NB4 (cell line): ENCODE results near the gene WFDC8.
"Not testable (repeated sequence)": the region's sequence is repeated elsewhere in the genome, so short reads cannot be mapped to it uniquely, and the experiment has no call there.

Source experiments
- DNase-seq: peaks from one replicate; pipeline ENCODE4 v3.0.0; 2010; ENCODE audit warnings: low read depth
- H3K4me3 ChIP-seq: one replicate; pipeline ENCODE4 v1.5.1; 2011; ENCODE audit warnings: mild to moderate bottlenecking, low read depth, low read length, moderate library complexity
- MYC ChIP-seq: IDR thresholded peaks from 2 replicates; pipeline ENCODE4 v1.6.1; 2011; ENCODE audit warnings: low read depth, low read length
- POLR2A ChIP-seq: IDR thresholded peaks from 2 replicates; pipeline ENCODE4 v1.6.1; 2011; ENCODE audit warnings: mild to moderate bottlenecking; ENCODE audit not compliant: insufficient read length; ENCODE audit errors: extremely low read depth
- TF ChIP-seq, protein P1 (sequence below): IDR thresholded peaks from one replicate; pipeline ENCODE4 v1.5.1; 2012; ENCODE audit warnings: low read depth, low read length
- TF ChIP-seq, protein P2 (sequence below): IDR thresholded peaks from 2 replicates; pipeline ENCODE4 v1.6.1; 2011; ENCODE audit warnings: low read depth, low read length

Gene WFDC8

DNA sequence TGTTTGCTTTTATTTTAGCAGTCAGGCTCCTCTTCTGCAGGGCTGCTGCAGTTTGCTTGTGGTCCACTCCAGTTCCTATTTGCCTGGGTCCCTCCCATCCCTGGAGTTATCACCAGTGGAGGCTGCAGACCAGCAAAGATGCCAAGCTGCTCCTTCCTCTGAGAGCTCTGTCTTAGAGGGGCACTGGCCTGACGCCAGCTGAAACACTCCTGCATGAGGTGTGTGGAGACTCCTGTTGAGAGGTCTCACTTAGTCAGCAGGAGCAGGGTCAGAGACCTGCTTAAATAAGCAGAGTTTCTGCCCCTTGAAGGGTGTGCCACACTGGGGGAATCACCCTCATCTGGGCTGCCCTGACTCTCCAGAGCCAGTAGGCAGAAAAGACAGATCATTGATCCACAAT lies 16.2 kb upstream of the WFDC8 start:
- TF ChIP-seq, protein P1, sequence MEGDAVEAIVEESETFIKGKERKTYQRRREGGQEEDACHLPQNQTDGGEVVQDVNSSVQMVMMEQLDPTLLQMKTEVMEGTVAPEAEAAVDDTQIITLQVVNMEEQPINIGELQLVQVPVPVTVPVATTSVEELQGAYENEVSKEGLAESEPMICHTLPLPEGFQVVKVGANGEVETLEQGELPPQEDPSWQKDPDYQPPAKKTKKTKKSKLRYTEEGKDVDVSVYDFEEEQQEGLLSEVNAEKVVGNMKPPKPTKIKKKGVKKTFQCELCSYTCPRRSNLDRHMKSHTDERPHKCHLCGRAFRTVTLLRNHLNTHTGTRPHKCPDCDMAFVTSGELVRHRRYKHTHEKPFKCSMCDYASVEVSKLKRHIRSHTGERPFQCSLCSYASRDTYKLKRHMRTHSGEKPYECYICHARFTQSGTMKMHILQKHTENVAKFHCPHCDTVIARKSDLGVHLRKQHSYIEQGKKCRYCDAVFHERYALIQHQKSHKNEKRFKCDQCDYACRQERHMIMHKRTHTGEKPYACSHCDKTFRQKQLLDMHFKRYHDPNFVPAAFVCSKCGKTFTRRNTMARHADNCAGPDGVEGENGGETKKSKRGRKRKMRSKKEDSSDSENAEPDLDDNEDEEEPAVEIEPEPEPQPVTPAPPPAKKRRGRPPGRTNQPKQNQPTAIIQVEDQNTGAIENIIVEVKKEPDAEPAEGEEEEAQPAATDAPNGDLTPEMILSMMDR: no peak
- TF ChIP-seq POLR2A (no peak), MYC (no peak)
- TF ChIP-seq, protein P2, sequence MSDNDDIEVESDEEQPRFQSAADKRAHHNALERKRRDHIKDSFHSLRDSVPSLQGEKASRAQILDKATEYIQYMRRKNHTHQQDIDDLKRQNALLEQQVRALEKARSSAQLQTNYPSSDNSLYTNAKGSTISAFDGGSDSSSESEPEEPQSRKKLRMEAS: no peak
- no peak overlapping the region for H3K4me3 ChIP-seq
- no peak for DNase-seq

DNA sequence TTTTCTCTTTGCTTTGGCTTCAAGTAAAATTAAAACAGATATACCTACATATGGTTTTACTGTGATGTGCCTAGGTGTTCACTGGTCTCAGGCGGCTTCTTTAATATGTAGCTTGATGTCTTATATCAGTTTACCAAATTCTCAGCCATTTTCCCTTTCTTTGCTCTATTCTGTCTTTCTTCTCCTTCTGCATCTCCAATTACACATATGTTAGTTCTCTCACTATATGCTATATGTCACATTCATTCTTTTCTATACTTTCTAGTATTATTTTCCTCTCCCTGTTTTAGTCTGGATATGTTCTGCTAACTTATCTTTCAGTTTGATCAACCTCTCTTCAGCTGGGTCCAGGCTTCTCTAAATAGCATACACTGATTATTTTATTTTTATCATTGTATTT lies 14.4 kb upstream of the WFDC8 start:
- TF ChIP-seq, protein P2: no peak
- TF ChIP-seq MYC: no peak
- TF ChIP-seq, protein P1: no peak
- TF ChIP-seq POLR2A: no peak
- no peak for DNase-seq
- H3K4me3 ChIP-seq: no peak overlapping the region

DNA sequence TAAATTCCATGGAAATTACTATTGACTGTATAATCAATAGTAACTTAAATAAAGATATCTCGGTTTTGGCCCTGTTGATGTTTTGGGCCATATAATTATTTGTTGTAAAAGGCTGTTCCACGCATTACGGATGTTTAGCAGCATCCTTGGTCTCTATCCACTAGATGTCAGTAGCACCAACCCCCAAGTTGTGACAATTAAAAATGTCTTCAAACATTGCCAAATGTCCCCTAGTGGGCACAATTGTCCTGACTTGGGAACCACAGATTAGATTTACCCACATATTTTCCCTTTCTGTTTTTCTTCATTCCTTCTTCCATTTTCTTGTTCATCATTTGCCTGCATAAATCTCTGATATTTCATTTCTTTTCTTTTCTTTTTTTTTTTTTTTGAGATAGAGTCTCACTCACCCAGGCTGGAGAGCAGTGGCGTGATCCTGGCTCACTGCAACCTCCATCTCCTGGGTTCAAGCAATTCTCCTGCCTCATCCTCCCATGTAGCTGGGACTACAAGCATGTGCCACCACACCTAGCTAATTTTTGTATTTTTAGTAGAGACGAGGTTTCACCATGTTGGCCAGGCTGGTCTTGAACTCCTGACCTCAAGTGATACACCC lies 13.6 kb upstream of the WFDC8 start:
- peak; percentile 85 for DNase-seq
- no peak overlapping the region for H3K4me3 ChIP-seq
- no peak for TF ChIP-seq POLR2A
- TF ChIP-seq, protein P1: peak; percentile 98
- TF ChIP-seq, protein P2: no peak

DNA sequence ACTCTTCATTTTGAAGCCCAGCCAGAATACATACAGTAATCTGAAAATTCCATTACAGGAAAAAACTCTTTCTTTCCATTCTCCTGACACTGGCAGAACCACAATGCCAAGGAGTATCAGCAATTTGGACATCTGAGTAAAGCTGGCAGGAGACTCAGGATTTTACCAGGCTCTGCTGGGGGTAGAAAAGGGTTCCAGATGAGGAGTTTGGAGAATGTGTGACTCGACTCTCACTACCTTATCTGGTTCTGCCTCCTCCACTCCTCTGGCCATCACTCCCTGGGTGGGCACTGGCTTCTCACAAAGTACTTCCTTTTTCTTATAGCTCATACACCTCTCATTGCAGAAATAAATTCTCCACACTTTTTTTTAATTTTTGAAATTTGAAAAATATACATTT lies 10.6 kb upstream of the WFDC8 start:
- H3K4me3 ChIP-seq: no peak overlapping the region
- TF ChIP-seq, protein P1: no peak
- TF ChIP-seq POLR2A (no peak), MYC (no peak)
- TF ChIP-seq, protein P2: no peak
- no peak for DNase-seq

DNA sequence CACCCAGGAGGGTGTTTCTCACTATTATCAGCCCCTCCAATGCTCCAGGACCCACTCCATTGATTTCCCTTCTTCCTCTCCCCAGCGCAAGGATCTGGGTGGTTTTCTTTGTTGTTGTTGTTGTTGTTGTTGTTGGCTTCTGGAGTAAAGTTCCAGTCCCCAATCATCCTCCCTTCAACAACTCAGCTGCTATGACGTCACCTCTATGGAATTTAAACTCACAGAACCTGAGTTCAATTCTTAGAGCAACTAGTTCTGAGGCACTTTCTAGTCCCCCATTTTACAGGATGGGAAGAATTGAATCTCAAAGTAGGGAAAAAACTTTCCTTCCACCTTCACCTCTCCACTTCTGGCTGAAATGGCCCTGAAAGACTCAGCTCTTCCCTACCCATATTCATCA lies 9.7 kb upstream of the WFDC8 start:
- H3K4me3 ChIP-seq: no peak overlapping the region
- TF ChIP-seq MYC: no peak
- TF ChIP-seq, protein P2: no peak
- TF ChIP-seq, protein P1: no peak
- no peak for TF ChIP-seq POLR2A
- DNase-seq: no peak

DNA sequence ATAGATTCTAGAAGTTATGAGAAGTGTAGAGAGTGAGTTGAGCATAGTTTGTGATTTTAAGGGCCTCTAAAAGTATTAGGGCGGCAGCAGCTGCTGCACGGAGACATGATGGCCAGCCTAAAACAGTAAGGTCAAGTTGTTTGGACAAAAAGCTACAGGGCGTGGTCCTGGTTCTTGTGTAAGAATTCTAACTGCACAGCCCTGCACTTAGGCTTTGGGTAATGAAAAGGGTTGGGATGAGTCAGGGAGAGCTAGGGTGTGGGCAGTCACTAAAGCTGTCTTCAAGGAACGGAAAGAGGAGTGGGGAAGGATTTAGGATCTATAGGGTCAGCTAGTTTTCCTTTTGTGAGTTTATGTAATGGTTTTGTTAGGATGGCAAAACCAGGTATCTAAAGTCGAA lies 6.9 kb upstream of the WFDC8 start:
- not testable (repeated sequence) for DNase-seq, H3K4me3 ChIP-seq

DNA sequence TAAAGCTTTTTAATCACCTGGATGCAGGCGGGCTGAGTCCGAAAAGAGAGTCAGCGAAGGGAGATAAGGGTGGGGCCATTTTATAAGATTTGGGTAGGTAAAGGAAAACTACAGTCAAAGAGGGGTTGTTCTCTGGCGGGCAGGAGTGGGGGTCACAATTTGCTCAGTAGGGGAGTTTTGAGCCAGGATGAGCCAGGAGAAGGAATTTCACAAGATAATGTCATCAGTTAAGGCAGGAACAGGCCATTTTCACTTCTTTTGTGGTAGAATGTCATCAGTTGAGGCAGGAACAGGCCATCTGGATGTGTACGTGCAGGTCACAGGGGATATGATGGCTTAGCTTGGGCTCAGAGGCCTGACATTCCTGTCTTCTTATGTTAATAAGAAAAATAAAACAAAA lies 5.2 kb upstream of the WFDC8 start:
- not testable (repeated sequence) for H3K4me3 ChIP-seq, DNase-seq
